ENCODE results near the gene EBF4.

DNA sequence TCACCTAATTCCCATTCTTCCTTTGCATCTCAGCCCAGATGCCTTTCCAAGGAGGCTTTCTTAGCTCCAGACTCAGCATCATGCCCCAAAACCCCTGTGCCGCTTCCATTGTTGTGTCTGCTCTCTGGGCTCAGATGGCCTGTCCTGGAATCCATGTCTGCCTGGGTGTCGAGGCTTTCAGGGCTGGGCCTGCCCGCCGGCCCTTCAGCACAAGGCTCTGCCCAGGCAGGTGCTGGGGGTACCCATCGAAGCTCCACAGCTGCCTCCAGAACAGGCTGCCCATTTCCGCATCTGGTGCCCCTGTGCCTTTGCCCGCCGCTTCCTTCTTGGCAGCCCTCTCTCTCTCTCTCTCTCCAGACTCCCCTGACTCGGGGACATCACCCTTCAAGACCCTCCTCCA lies 106.7 kb downstream of the EBF4 start:
- TF ChIP-seq POLR2A (IDR thresholded peaks at IDR 0.05; ENCODE audit: low read length) (no peak), GATA1 (IDR thresholded peaks at IDR 0.05; ENCODE audit: low read depth, low read length) (no peak)
